ENCODE measurements around the gene TCP11L1. TPM values are rescaled to one million over a fixed set of nuclear protein-coding genes. Genes with fewer than 3 reads are reported as not detected.
A peak's percentile ranks its signal among the peaks of the same experiment; 100 is the strongest.

The TCP11L1 gene, protein sequence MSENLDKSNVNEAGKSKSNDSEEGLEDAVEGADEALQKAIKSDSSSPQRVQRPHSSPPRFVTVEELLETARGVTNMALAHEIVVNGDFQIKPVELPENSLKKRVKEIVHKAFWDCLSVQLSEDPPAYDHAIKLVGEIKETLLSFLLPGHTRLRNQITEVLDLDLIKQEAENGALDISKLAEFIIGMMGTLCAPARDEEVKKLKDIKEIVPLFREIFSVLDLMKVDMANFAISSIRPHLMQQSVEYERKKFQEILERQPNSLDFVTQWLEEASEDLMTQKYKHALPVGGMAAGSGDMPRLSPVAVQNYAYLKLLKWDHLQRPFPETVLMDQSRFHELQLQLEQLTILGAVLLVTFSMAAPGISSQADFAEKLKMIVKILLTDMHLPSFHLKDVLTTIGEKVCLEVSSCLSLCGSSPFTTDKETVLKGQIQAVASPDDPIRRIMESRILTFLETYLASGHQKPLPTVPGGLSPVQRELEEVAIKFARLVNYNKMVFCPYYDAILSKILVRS
- total RNA-seq: 7.4 TPM
- 7.3 TPM for polyA plus RNA-seq
- long read RNA-seq, donor 1: 0 reads
- long read RNA-seq, donor 2: 0 reads
- long read RNA-seq, donor 3, partial matches to known transcripts: 0 of 4 reads
- long read RNA-seq, donor 3, other reads (novel, unspliced or antisense): 0 of 4 reads
- long read RNA-seq, donor 4, partial matches to known transcripts: 93 of 102 reads
- long read RNA-seq, donor 4, other reads (novel, unspliced or antisense): 8 of 102 reads
- long read RNA-seq, donor 5, partial matches to known transcripts: 0 of 1 reads
- long read RNA-seq, donor 5, other reads (novel, unspliced or antisense): 0 of 1 reads
- long read RNA-seq, donor 6, partial matches to known transcripts: 60 of 73 reads
- long read RNA-seq, donor 6, other reads (novel, unspliced or antisense): 11 of 73 reads
- long read RNA-seq, donor 7, partial matches to known transcripts: 103 of 113 reads
- long read RNA-seq, donor 7, other reads (novel, unspliced or antisense): 8 of 113 reads
- long read RNA-seq, donor 8, partial matches to known transcripts: 0 of 1 reads
- long read RNA-seq, donor 8, other reads (novel, unspliced or antisense): 0 of 1 reads
- long read RNA-seq, donor 9, partial matches to known transcripts: 0 of 1 reads
- long read RNA-seq, donor 9, other reads (novel, unspliced or antisense): 0 of 1 reads
- long read RNA-seq, donor 10, partial matches to known transcripts: 18 of 20 reads
- long read RNA-seq, donor 10, other reads (novel, unspliced or antisense): 0 of 20 reads

DNA sequence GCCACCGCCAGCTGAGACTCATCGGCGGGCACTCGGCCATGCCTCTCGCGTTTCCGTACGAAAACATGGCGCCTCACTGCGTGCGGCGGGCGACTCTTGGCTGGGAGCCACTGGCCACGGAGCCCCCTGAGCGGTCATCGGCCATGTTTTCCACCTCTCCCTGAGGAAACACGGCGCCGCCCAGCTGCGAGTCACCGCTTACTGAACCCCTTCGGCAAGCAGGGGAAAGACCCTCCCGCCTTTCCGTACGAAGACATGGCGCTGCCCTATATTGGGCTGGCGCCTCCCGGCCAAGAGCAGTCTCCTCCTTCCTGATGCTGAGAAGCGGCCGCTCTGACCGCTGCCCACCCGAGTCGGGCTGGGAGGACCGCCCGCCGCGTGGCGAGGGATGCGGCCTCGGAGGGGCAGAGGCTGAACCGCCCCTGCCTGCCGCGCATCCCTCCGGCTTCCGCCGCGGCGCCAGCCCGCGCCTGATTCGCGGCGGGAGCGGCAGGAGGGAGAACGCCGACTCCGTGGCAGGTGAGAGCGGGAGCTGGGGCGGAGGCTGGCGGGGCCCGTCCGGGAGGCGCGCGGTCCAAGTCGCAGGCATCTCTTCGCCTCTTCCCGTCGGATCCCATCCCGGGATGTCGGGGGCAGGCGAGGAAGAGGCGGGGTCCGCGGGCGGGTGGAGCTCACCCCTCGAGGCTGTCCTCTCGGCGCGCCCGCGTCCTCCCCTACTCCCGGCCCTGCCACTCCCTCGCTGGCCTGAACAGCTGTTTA is at the start of gene TCP11L1:
Gene TCP11L1 (plus strand): TSS at position 299 of the 759 bp plus-strand sequence. CDS start 4,202 bp downstream, outside the sequence.
- peaks cover 9 to 10% of the 10 kb centered on the region in 2 donors for H3K4me1 ChIP-seq (ENCODE audit: control insufficient read depth in 2 of 2, insufficient read depth in 2 of 2, low read length in 2 of 2)
- H3K36me3 ChIP-seq (ENCODE audit: control insufficient read depth in 2 of 2, insufficient read depth in 2 of 2, low read length in 1 of 2): peaks cover 5 to 9% of the 10 kb centered on the region in 2 donors
- H3K27ac ChIP-seq (ENCODE audit: low read depth in 1 of 2, low read length in 1 of 2): peak within 1 kb of the TSS; percentile 93 to 95
- no peaks in the 10 kb centered on the region for H3K27me3 ChIP-seq (ENCODE audit: control insufficient read depth in 2 of 2, insufficient read depth in 1 of 2, low read length in 1 of 2)
- peak in 7 of 9 donors; percentile 65 to 89 (median 75) for DNase-seq (ENCODE audit: low read depth in 6 of 9, low spot score in 9 of 9)
- under 1% methylated on average over 84 of the region's 84 CpGs for WGBS
- peaks cover 0 to 1% of the 10 kb centered on the region in 2 donors for H3K9me3 ChIP-seq (ENCODE audit: control insufficient read depth in 2 of 2, insufficient read depth in 1 of 2, low read length in 1 of 2)
- H3K4me3 ChIP-seq (ENCODE audit: low read length in 2 of 2): peak within 1 kb of the TSS; percentile 66 to 97

DNA sequence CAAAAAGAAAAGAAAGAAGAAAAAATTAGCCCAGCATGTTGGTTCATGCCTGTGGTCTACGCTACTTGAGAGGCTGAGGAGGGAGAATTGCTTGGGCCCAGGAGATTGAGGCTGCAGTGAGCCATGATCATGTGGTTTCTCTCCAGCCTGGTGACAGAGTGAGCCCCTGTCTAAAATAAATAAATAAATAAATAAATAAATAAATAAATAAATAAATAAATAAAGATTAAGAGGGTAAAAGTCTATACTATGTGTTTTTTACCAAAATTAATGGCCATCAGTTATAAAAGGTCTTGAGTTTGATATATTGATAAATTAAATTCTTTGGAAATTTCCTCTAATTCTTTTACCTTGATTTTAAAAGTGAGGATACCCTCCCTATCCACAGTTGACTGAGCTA is 48.9 kb upstream of the TCP11L1 start:
- Histone ChIP-seq H3K27ac (ENCODE audit: low read depth in 1 of 2, low read length in 1 of 2) (no peak overlapping the region), H3K27me3 (ENCODE audit: control insufficient read depth in 2 of 2, insufficient read depth in 1 of 2, low read length in 1 of 2) (no peaks in the 10 kb centered on the region), H3K9me3 (ENCODE audit: control insufficient read depth in 2 of 2, insufficient read depth in 1 of 2, low read length in 1 of 2) (no peaks in the 10 kb centered on the region), H3K4me3 (ENCODE audit: low read length in 2 of 2) (no peak overlapping the region), H3K36me3 (ENCODE audit: control insufficient read depth in 2 of 2, insufficient read depth in 2 of 2, low read length in 1 of 2) (no peaks in the 10 kb centered on the region), H3K4me1 (ENCODE audit: control insufficient read depth in 2 of 2, insufficient read depth in 2 of 2, low read length in 2 of 2) (no peaks in the 10 kb centered on the region)
- DNase-seq (ENCODE audit: low read depth in 6 of 9, low spot score in 9 of 9): no peak
- 44% methylated on average over 1 of the region's 1 CpG for WGBS

DNA sequence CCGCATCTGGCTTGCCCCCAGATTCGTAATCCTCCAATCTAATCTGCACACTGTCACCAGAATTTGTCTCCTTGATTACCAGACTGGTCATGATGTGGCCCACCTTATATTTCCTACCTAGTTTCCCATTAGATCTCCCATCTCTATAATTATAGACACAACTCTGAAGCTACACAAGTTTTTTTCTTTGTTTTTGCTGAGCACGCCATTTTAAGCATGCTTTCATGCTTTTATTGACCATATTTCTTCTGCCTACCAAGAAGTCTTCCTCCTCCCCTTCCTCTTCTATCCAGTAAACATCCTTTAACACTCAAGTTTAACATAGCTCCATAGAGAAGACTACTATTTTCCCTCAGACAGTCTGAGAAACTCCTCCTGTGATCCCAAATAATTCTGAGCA is 47.9 kb upstream of the TCP11L1 start:
- no peak overlapping the region for H3K4me3 ChIP-seq (ENCODE audit: low read length in 2 of 2)
- DNase-seq (ENCODE audit: low read depth in 6 of 9, low spot score in 9 of 9): no peak
- no peaks in the 10 kb centered on the region for H3K36me3 ChIP-seq (ENCODE audit: control insufficient read depth in 2 of 2, insufficient read depth in 2 of 2, low read length in 1 of 2)
- H3K27ac ChIP-seq (ENCODE audit: low read depth in 1 of 2, low read length in 1 of 2): no peak overlapping the region
- WGBS: 95% methylated on average over 3 of the region's 3 CpGs
- H3K9me3 ChIP-seq (ENCODE audit: control insufficient read depth in 2 of 2, insufficient read depth in 1 of 2, low read length in 1 of 2): no peaks in the 10 kb centered on the region
- H3K4me1 ChIP-seq (ENCODE audit: control insufficient read depth in 2 of 2, insufficient read depth in 2 of 2, low read length in 2 of 2): no peaks in the 10 kb centered on the region
- no peaks in the 10 kb centered on the region for H3K27me3 ChIP-seq (ENCODE audit: control insufficient read depth in 2 of 2, insufficient read depth in 1 of 2, low read length in 1 of 2)

DNA sequence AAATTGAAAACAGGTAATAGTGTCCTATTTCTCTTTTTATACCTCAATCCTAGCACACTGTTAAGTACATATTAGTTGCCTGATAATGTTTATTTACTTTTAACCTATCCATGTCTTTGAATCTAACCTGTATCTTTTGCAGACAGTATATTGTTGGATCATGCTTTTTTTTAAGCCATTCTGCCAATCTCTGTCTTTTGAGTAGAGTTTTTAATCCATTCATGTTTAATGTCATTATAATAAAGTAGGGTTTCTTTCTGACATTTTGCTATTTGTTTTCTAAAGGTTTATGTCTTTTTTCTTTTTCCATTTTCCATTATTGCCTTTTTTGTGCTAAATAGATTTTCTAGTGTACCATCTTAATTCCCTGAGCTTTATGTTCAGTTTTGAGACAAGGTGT is 47.5 kb upstream of the TCP11L1 start:
- Histone ChIP-seq H3K9me3 (ENCODE audit: control insufficient read depth in 2 of 2, insufficient read depth in 1 of 2, low read length in 1 of 2) (no peaks in the 10 kb centered on the region), H3K27me3 (ENCODE audit: control insufficient read depth in 2 of 2, insufficient read depth in 1 of 2, low read length in 1 of 2) (no peaks in the 10 kb centered on the region), H3K4me3 (ENCODE audit: low read length in 2 of 2) (no peak overlapping the region), H3K4me1 (ENCODE audit: control insufficient read depth in 2 of 2, insufficient read depth in 2 of 2, low read length in 2 of 2) (no peaks in the 10 kb centered on the region), H3K36me3 (ENCODE audit: control insufficient read depth in 2 of 2, insufficient read depth in 2 of 2, low read length in 1 of 2) (no peaks in the 10 kb centered on the region), H3K27ac (ENCODE audit: low read depth in 1 of 2, low read length in 1 of 2) (no peak overlapping the region)
- DNase-seq (ENCODE audit: low read depth in 6 of 9, low spot score in 9 of 9): no peak

DNA sequence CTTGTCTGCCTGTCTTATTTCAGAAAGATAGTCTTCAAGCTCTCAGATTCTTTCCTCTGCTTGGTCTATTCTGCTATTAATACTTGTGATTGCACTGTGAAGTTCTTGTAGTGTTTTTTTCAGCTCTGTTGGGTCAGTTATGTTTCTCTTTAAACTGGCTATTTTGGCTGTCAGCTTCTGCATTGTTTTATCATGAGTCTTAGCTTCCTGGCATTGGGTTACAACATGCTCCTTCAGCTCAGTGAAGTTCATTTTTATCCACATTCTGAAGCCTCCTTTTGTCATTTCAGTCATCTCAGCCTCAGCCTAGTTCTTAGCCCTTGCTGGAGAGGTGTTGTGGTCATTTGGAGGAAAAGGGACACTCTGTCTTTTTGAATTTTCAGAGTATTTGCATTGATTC is 39.2 kb upstream of the TCP11L1 start:
- no peak overlapping the region for H3K4me3 ChIP-seq (ENCODE audit: low read length in 2 of 2)
- no peak for DNase-seq (ENCODE audit: low read depth in 6 of 9, low spot score in 9 of 9)
- peaks cover 2% of the 10 kb centered on the region in 2 donors for H3K4me1 ChIP-seq (ENCODE audit: control insufficient read depth in 2 of 2, insufficient read depth in 2 of 2, low read length in 2 of 2)
- H3K27ac ChIP-seq (ENCODE audit: low read depth in 1 of 2, low read length in 1 of 2): no peak overlapping the region
- H3K36me3 ChIP-seq (ENCODE audit: control insufficient read depth in 2 of 2, insufficient read depth in 2 of 2, low read length in 1 of 2): no peaks in the 10 kb centered on the region
- peaks cover 0 to 3% of the 10 kb centered on the region in 2 donors for H3K9me3 ChIP-seq (ENCODE audit: control insufficient read depth in 2 of 2, insufficient read depth in 1 of 2, low read length in 1 of 2)
- no peaks in the 10 kb centered on the region for H3K27me3 ChIP-seq (ENCODE audit: control insufficient read depth in 2 of 2, insufficient read depth in 1 of 2, low read length in 1 of 2)

DNA sequence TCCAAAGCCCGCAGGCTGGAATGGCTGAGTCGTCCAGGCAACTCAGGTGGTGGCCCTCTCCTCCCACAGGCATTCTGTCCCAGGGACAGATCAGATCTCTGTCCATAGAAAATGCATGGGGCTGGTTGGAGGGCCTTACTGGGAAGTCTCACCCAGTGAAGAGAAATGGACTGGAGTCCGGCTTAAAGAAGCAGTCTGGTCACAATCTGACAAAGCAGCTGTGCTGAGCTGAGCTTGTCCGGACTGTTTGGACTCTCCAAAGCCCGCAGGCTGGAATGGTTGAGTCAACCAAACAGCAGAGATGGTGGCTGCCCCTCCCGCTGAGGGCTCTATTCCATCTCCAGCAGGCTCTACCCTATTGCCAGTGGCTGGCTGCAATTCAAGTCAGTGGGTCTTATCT is 38.1 kb upstream of the TCP11L1 start:
- Histone ChIP-seq H3K4me1 (ENCODE audit: control insufficient read depth in 2 of 2, insufficient read depth in 2 of 2, low read length in 2 of 2) (peaks cover 11% of the 10 kb centered on the region in 2 donors), H3K36me3 (ENCODE audit: control insufficient read depth in 2 of 2, insufficient read depth in 2 of 2, low read length in 1 of 2) (no peaks in the 10 kb centered on the region), H3K27me3 (ENCODE audit: control insufficient read depth in 2 of 2, insufficient read depth in 1 of 2, low read length in 1 of 2) (no peaks in the 10 kb centered on the region), H3K27ac (ENCODE audit: low read depth in 1 of 2, low read length in 1 of 2) (no peak overlapping the region), H3K9me3 (ENCODE audit: control insufficient read depth in 2 of 2, insufficient read depth in 1 of 2, low read length in 1 of 2) (peaks cover 0 to 3% of the 10 kb centered on the region in 2 donors), H3K4me3 (ENCODE audit: low read length in 2 of 2) (no peak overlapping the region)
- DNase-seq (ENCODE audit: low read depth in 6 of 9, low spot score in 9 of 9): no peak
- WGBS: 88% methylated on average over 6 of the region's 6 CpGs

DNA sequence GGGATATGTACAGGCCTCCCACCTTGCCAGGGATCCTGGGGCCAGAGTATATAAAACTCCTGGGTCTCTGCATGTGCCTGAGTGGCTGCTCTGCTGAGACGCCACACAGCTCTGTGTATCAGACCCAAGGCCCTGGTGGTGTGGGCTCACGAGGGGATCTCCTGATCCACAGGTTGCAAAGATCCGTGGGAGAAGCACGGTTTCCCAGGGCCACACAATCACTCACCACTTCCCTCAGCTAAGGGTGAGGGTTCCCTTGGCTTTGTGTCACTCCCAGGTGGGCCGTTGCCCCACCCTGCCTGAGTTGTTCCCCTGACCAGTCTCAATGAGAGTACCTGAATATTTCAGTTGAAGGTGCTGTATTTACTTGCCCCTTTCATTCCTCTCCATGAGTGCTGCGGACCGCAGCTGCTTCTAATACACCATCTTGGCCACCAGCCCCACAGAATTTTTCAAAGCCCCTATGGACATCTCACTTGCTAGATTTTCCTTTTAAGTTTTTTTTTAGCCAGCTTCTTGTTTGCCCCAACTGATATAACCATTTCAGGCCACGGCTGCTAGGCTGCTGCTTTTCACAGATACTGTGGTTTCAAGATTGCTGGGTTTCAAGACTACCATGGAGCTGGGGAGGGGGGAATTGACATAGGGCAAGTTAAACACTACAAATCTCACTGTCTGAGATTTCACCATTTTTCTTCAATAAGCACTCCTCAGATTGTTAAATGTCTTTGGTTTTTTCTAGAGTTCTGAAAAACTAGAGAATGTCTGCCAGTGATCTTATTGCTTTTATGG is 37.4 kb upstream of the TCP11L1 start:
- Histone ChIP-seq H3K27ac (ENCODE audit: low read depth in 1 of 2, low read length in 1 of 2) (no peak overlapping the region), H3K4me3 (ENCODE audit: low read length in 2 of 2) (no peak overlapping the region), H3K27me3 (ENCODE audit: control insufficient read depth in 2 of 2, insufficient read depth in 1 of 2, low read length in 1 of 2) (no peaks in the 10 kb centered on the region), H3K4me1 (ENCODE audit: control insufficient read depth in 2 of 2, insufficient read depth in 2 of 2, low read length in 2 of 2) (peaks cover 11% of the 10 kb centered on the region in 2 donors), H3K36me3 (ENCODE audit: control insufficient read depth in 2 of 2, insufficient read depth in 2 of 2, low read length in 1 of 2) (no peaks in the 10 kb centered on the region), H3K9me3 (ENCODE audit: control insufficient read depth in 2 of 2, insufficient read depth in 1 of 2, low read length in 1 of 2) (peaks cover 0 to 3% of the 10 kb centered on the region in 2 donors)
- DNase-seq (ENCODE audit: low read depth in 6 of 9, low spot score in 9 of 9): no peak
- WGBS: 90% methylated on average over 8 of the region's 8 CpGs

DNA sequence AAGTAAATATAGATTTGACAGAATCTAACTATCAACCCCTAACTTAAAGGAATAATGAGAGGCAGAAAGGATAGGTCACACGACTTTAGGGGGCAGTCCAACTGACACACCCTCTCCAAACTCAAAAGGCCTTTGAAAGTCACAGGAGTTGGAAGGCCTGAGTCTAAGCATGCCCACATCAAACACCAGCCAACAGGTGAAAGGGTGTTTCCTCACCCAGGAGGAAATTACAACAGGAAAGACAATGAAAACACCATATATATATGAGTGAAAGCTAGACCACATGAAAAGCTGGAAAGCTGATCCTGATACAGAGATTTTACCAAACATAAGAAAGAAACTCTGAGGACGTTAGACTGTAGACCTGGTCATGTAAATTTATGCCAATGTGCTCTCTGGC is 34.2 kb upstream of the TCP11L1 start:
- Histone ChIP-seq H3K36me3 (ENCODE audit: control insufficient read depth in 2 of 2, insufficient read depth in 2 of 2, low read length in 1 of 2) (no peaks in the 10 kb centered on the region), H3K9me3 (ENCODE audit: control insufficient read depth in 2 of 2, insufficient read depth in 1 of 2, low read length in 1 of 2) (no peaks in the 10 kb centered on the region), H3K27ac (ENCODE audit: low read depth in 1 of 2, low read length in 1 of 2) (no peak overlapping the region), H3K4me1 (ENCODE audit: control insufficient read depth in 2 of 2, insufficient read depth in 2 of 2, low read length in 2 of 2) (peaks cover 11% of the 10 kb centered on the region in 2 donors), H3K27me3 (ENCODE audit: control insufficient read depth in 2 of 2, insufficient read depth in 1 of 2, low read length in 1 of 2) (no peaks in the 10 kb centered on the region), H3K4me3 (ENCODE audit: low read length in 2 of 2) (no peak overlapping the region)
- DNase-seq (ENCODE audit: low read depth in 6 of 9, low spot score in 9 of 9): peak in 6 of 9 donors; percentile 23 to 62 (median 29)
- WGBS: 5% methylated on average over 2 of the region's 2 CpGs

All from thymus (tissue), 14 donors.